ENCODE data around the gene BBOF1. TPM values are rescaled to one million over a fixed set of nuclear protein-coding genes. Genes with fewer than 3 reads are reported as not detected.

BBOF1 gene
- total and polyA plus RNA-seq, 9 of the 15 experiments (the other 6 are each of a cell fraction or from before 2014, with no cell fraction given), result 1.3 to 4.9 (median 4.2) TPM

DNA sequence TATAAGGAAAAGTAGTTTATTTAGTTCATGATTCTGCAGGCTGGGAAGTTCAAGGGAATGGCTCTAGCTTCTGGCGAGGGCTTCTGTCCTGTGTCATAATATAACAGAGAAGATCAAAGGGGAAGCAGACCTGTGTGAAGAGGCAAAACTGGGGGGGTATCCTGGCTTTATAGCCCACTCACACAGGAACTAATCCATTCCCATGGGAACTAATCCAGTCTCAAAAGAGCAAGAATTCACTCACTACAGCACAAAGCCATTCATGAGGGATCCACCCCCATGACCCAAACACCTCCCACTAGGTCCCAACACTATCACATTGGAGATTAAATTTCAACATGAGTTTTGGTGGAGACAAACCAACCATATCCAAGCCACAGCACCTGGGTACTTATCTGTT, 58.3 kb downstream of the BBOF1 start (continued):
- TF ChIP-seq ZNF512 (tag; IDR thresholded peaks at IDR 0.05), result no peak
- TF ChIP-seq ZNF764 (CRISPR knock-in tag; IDR thresholded peaks at IDR 0.05; ENCODE audit: low read depth), result no peak
- no peak for TF ChIP-seq AFF4 (CRISPR knock-in tag; IDR thresholded peaks at IDR 0.05)
- TF ChIP-seq ILK (tag; IDR thresholded peaks at IDR 0.05; ENCODE audit: borderline replicate concordance, low read depth), result no peak

Data from K562 (cell line).